Upper lobe of left lung (tissue), 4 donors: ENCODE measurements around the gene SPIRE2.

Experiments used
- CTCF ChIP-seq, 6 experiments: fragments of 450-650 bp in 4 of 6; fragments of 200-600 bp in 2 of 6; sonication (generic) in 2 of 6; IDR thresholded peaks; one replicate each; pipeline ENCODE4 v1.5.1; 2016 to 2019; ENCODE audit warnings: antibody characterized with exemption in 6 of 6
- EP300 ChIP-seq, 4 donors: sonication (generic); formaldehyde crosslinking; IDR thresholded peaks; one replicate each; pipeline ENCODE4 v1.5.1; 2017; ENCODE audit warnings: antibody characterized with exemption in 4 of 4, control low read depth in 2 of 4
- POLR2A ChIP-seq, 4 donors: fragments of 450-650 bp; IDR thresholded peaks; one replicate each; pipeline ENCODE4 v1.5.1; 2016 to 2017; ENCODE audit warnings: antibody characterized with exemption in 4 of 4, mild to moderate bottlenecking in 2 of 4

GRCh38 chr16:89782489-89782888, 45.8 kb upstream of the SPIRE2 start:
- TF ChIP-seq POLR2A (IDR thresholded peaks at IDR 0.05) (no peak), CTCF (IDR thresholded peaks at IDR 0.05) (no peak), EP300 (IDR thresholded peaks at IDR 0.05) (no peak)
